ENCODE results near the gene RNASEH1. TPM values are rescaled to one million over a fixed set of nuclear protein-coding genes. Genes with fewer than 3 reads are reported as not detected.
A peak's percentile ranks its signal among the peaks of the same experiment; 100 is the strongest.

Gene RNASEH1
- total and polyA plus RNA-seq, 2 of the 13 experiments (the other 11 are each of a cell fraction or from before 2014, with no cell fraction given): 14.5 to 57.4 TPM

GRCh38 chr2:3558205-3559014 is at the start of gene RNASEH1 (continued):
- peak; percentile 94 for TF ChIP-seq MLXIP (CRISPR knock-in tag; IDR thresholded peaks at IDR 0.05; ENCODE audit: borderline replicate concordance)
- TF ChIP-seq MAFK (conservative IDR thresholded peaks at IDR 0.05 in 1 of 2, IDR thresholded peaks at IDR 0.05 in 1 of 2; ENCODE audit: low read length in 2 of 2): 0 out of 4 replicates have a peak, but pooled peaks of 1 of the 2 experiments have one; percentile 1
- peak; percentile 87; the same call in 1 of the 2 replicates for TF ChIP-seq ZNF33B (CRISPR knock-in tag; IDR thresholded peaks at IDR 0.05)
- TF ChIP-seq ZNF7 (CRISPR knock-in tag; IDR thresholded peaks at IDR 0.05): no peak
- TF ChIP-seq NFATC3 (CRISPR knock-in tag; IDR thresholded peaks at IDR 0.05): peak; percentile 95
- TF ChIP-seq HNRNPK (IDR thresholded peaks at IDR 0.05; ENCODE audit: low read depth, low read length, poor library complexity, severe bottlenecking): no peak
- peak; percentile 89 for TF ChIP-seq ZNF142 (CRISPR knock-in tag; IDR thresholded peaks at IDR 0.05)
- TF ChIP-seq ZNF614 (CRISPR knock-in tag; IDR thresholded peaks at IDR 0.05; ENCODE audit: borderline replicate concordance): peak; percentile 91
- TF ChIP-seq ZNF607 (CRISPR knock-in tag; IDR thresholded peaks at IDR 0.05; ENCODE audit: borderline replicate concordance): peak; percentile 97
- no peak for TF ChIP-seq NFIC (IDR thresholded peaks at IDR 0.05; ENCODE audit: low read length)
- TF ChIP-seq HNRNPL (IDR thresholded peaks at IDR 0.05; ENCODE audit: low read depth, low read length): no peak
- TF ChIP-seq ZNF720 (CRISPR knock-in tag; IDR thresholded peaks at IDR 0.05): peak; percentile 91; the same call in 1 of the 2 replicates
- TF ChIP-seq KLF11 (CRISPR knock-in tag; IDR thresholded peaks at IDR 0.05): peak; percentile 97
- peak; percentile 13; the same call in 1 of the 2 replicates for TF ChIP-seq CHD2 (IDR thresholded peaks at IDR 0.05; ENCODE audit: low read depth, low read length)
- peak; percentile 97 for TF ChIP-seq ZSCAN5A (CRISPR knock-in tag; IDR thresholded peaks at IDR 0.05; ENCODE audit: borderline replicate concordance)
- TF ChIP-seq CREB3 (CRISPR knock-in tag; IDR thresholded peaks at IDR 0.05): no peak; the same call in 1 of the 2 replicates
- peak; percentile 85 for TF ChIP-seq ZNF749 (CRISPR knock-in tag; IDR thresholded peaks at IDR 0.05; ENCODE audit: borderline replicate concordance)
- TF ChIP-seq BHLHE40 (IDR thresholded peaks at IDR 0.05; ENCODE audit: low read length): peak; percentile 89

All from HepG2 (cell line).